ENCODE data around the gene KCNT1.

Gene KCNT1

GRCh38 chr9:135827866-135828580 is 126.0 kb downstream of the KCNT1 start:
- DNase-seq (ENCODE audit: low spot score) (no peak), ATAC-seq (ENCODE audit: low read depth) (no peak)
- Histone ChIP-seq H3K27ac (ENCODE audit: poor library complexity, severe bottlenecking) (no peak overlapping the region), H3K4me3 (ENCODE audit: severe bottlenecking) (no peak overlapping the region), H3K36me3 (ENCODE audit: low read depth) (peaks cover 22% of the 10 kb centered on the region), H3K4me1 (ENCODE audit: insufficient read depth, poor library complexity, severe bottlenecking) (no peaks in the 10 kb centered on the region), H3K9me3 (ENCODE audit: severe bottlenecking) (peaks cover 2% of the 10 kb centered on the region), H3K27me3 (ENCODE audit: insufficient read depth, poor library complexity, severe bottlenecking) (no peaks in the 10 kb centered on the region)
- no peak for TF ChIP-seq CTCF (IDR thresholded peaks at IDR 0.05; ENCODE audit: poor library complexity, severe bottlenecking)

- peaks cover 2% of the 10 kb centered on the region for H3K9me3 ChIP-seq (ENCODE audit: severe bottlenecking)
- H3K36me3 ChIP-seq (ENCODE audit: low read depth), result peaks cover 17% of the 10 kb centered on the region
- H3K4me3 ChIP-seq (ENCODE audit: severe bottlenecking), result no peak overlapping the region
- no peak for TF ChIP-seq CTCF (IDR thresholded peaks at IDR 0.05; ENCODE audit: poor library complexity, severe bottlenecking)
- no peak overlapping the region for H3K27ac ChIP-seq (ENCODE audit: poor library complexity, severe bottlenecking)
- H3K27me3 ChIP-seq (ENCODE audit: insufficient read depth, poor library complexity, severe bottlenecking), result no peaks in the 10 kb centered on the region
- no peaks in the 10 kb centered on the region for H3K4me1 ChIP-seq (ENCODE audit: insufficient read depth, poor library complexity, severe bottlenecking)
- no peak for ATAC-seq (ENCODE audit: low read depth)
- DNase-seq (ENCODE audit: low spot score), result no peak
These were observed 126.7 kb downstream of the KCNT1 start for GRCh38 chr9:135828656-135829055.

- no peaks in the 10 kb centered on the region for H3K4me1 ChIP-seq (ENCODE audit: insufficient read depth, poor library complexity, severe bottlenecking)
- no peak overlapping the region for H3K4me3 ChIP-seq (ENCODE audit: severe bottlenecking)
- peaks cover 8% of the 10 kb centered on the region for H3K36me3 ChIP-seq (ENCODE audit: low read depth)
- ATAC-seq (ENCODE audit: low read depth), result no peak
- no peak overlapping the region for H3K27ac ChIP-seq (ENCODE audit: poor library complexity, severe bottlenecking)
- DNase-seq (ENCODE audit: low spot score), result no peak
- peaks cover 2% of the 10 kb centered on the region for H3K9me3 ChIP-seq (ENCODE audit: severe bottlenecking)
- TF ChIP-seq CTCF (IDR thresholded peaks at IDR 0.05; ENCODE audit: poor library complexity, severe bottlenecking), result no peak
- H3K27me3 ChIP-seq (ENCODE audit: insufficient read depth, poor library complexity, severe bottlenecking), result no peaks in the 10 kb centered on the region
These were observed 128.5 kb downstream of the KCNT1 start for GRCh38 chr9:135830496-135830895.

- H3K36me3 ChIP-seq (ENCODE audit: low read depth), result peaks cover 5% of the 10 kb centered on the region
- no peak overlapping the region for H3K4me3 ChIP-seq (ENCODE audit: severe bottlenecking)
- H3K4me1 ChIP-seq (ENCODE audit: insufficient read depth, poor library complexity, severe bottlenecking), result no peaks in the 10 kb centered on the region
- peaks cover 2% of the 10 kb centered on the region for H3K9me3 ChIP-seq (ENCODE audit: severe bottlenecking)
- TF ChIP-seq CTCF (IDR thresholded peaks at IDR 0.05; ENCODE audit: poor library complexity, severe bottlenecking), result no peak
- no peaks in the 10 kb centered on the region for H3K27me3 ChIP-seq (ENCODE audit: insufficient read depth, poor library complexity, severe bottlenecking)
- DNase-seq (ENCODE audit: low spot score), result no peak
- no peak for ATAC-seq (ENCODE audit: low read depth)
- H3K27ac ChIP-seq (ENCODE audit: poor library complexity, severe bottlenecking), result no peak overlapping the region
These were observed 131.9 kb downstream of the KCNT1 start for GRCh38 chr9:135833864-135834263.

GRCh38 chr9:135835131-135835530 is 133.1 kb downstream of the KCNT1 start:
- no peak for ATAC-seq (ENCODE audit: low read depth)
- no peaks in the 10 kb centered on the region for H3K27me3 ChIP-seq (ENCODE audit: insufficient read depth, poor library complexity, severe bottlenecking)
- no peak overlapping the region for H3K4me3 ChIP-seq (ENCODE audit: severe bottlenecking)
- no peaks in the 10 kb centered on the region for H3K9me3 ChIP-seq (ENCODE audit: severe bottlenecking)
- TF ChIP-seq CTCF (IDR thresholded peaks at IDR 0.05; ENCODE audit: poor library complexity, severe bottlenecking), result no peak
- H3K4me1 ChIP-seq (ENCODE audit: insufficient read depth, poor library complexity, severe bottlenecking), result no peaks in the 10 kb centered on the region
- no peak for DNase-seq (ENCODE audit: low spot score)
- peaks cover 2% of the 10 kb centered on the region; the same call in 1 of the 2 replicates for H3K36me3 ChIP-seq (ENCODE audit: low read depth)
- no peak overlapping the region for H3K27ac ChIP-seq (ENCODE audit: poor library complexity, severe bottlenecking)
